A673 (cell line): ENCODE data around the gene AMMECR1. TPM values are rescaled to one million over a fixed set of nuclear protein-coding genes. Genes with fewer than 3 reads are reported as not detected.

Experiments
- BruUV-seq: library from RNA; stranded (reverse); fragments of 400-500 nt; replicated peaks from 2 replicates; lab custom pipeline; 2021; lab: Mats Ljungman, UMichigan
- CTCF ChIA-PET: fragments of 300-600 bp; sonication (Branson Sonifier 250); formaldehyde crosslinking; loops from one replicate; lab custom pipeline; 2022; ENCODE audit warnings: antibody characterized with exemption; lab: Charles Lee
- POLR2A ChIA-PET: fragments of 300-600 bp; sonication (Branson Sonifier 250); formaldehyde crosslinking; loops from one replicate; lab custom pipeline; 2022; ENCODE audit warnings: antibody characterized with exemption; ENCODE audit not compliant: low non-redundant PET; lab: Charles Lee
- DNase-seq: peaks from one replicate; pipeline ENCODE4 v3.0.0-alpha.2; 2015; ENCODE audit warnings: low spot score
- H3K27ac ChIP-seq: fragments of 200-600 bp; sonication (generic); 2 replicates; pipeline ENCODE4 v1.5.1; 2016; ENCODE audit warnings: mixed run types, low read depth, mild to moderate bottlenecking, mixed read lengths, antibody characterized with exemption, low read length; ENCODE audit not compliant: poor library complexity, severe bottlenecking
- H3K27me3 ChIP-seq: fragments of 200-600 bp; sonication (generic); replicated peaks from 2 replicates; pipeline ENCODE4 v1.6.1; 2017; ENCODE audit warnings: mixed run types, low read depth, mild to moderate bottlenecking, mixed read lengths, antibody characterized with exemption, low read length; ENCODE audit not compliant: insufficient read depth, poor library complexity
- H3K36me3 ChIP-seq: fragments of 200-600 bp; sonication (generic); 2 replicates; pipeline ENCODE4 v1.6.1; 2016; ENCODE audit warnings: mixed run types, mild to moderate bottlenecking, mixed read lengths, antibody characterized with exemption, low read length; ENCODE audit not compliant: insufficient read depth, poor library complexity, severe bottlenecking
- H3K4me1 ChIP-seq: fragments of 200-600 bp; sonication (generic); 2 replicates; pipeline ENCODE4 v1.6.1; 2017; ENCODE audit warnings: mixed run types, mild to moderate bottlenecking, mixed read lengths, antibody characterized with exemption, low read length; ENCODE audit not compliant: insufficient read depth, poor library complexity, severe bottlenecking
- H3K4me3 ChIP-seq: fragments of 200-600 bp; sonication (generic); 2 replicates; pipeline ENCODE4 v1.5.1; 2016; ENCODE audit warnings: low read depth, mixed run types, mild to moderate bottlenecking, mixed read lengths, low read length; ENCODE audit not compliant: poor library complexity, severe bottlenecking
- H3K9me3 ChIP-seq: fragments of 200-600 bp; sonication (generic); 2 replicates; pipeline ENCODE4 v1.6.1; 2016; ENCODE audit warnings: mixed run types, low read depth, mild to moderate bottlenecking, mixed read lengths, antibody characterized with exemption, low read length; ENCODE audit not compliant: poor library complexity, severe bottlenecking
- CTCF ChIP-seq: fragments of 300-800, 200-600 bp; sonication (generic); conservative IDR thresholded peaks from 2 replicates; pipeline ENCODE4 v1.5.1; 2017; ENCODE audit warnings: low read depth, mild to moderate bottlenecking, antibody characterized with exemption, low read length, moderate library complexity, mixed read lengths
- EZH2 ChIP-seq: fragments of 200-600 bp; sonication (generic); IDR thresholded peaks from 2 replicates; pipeline ENCODE4 v1.6.1; 2017; ENCODE audit warnings: borderline replicate concordance, low read depth, mild to moderate bottlenecking, mixed read lengths, antibody characterized with exemption, low read length; ENCODE audit not compliant: poor library complexity, severe bottlenecking
- intact Hi-C: fragments of 100-400 bp; cut with micrococcal nuclease; formaldehyde crosslinking; loops from one replicate; pipeline ENCODE4 v1.10.0; 2022; ENCODE audit not compliant: unreplicated experiment
- total RNA-seq: library from RNA; stranded (reverse); gene quantifications from 2 replicates; pipeline ENCODE4 v1.2.3, GENCODE V29; 2021

The AMMECR1 gene
- total RNA-seq, 1 experiment from 2014 or later = 13.0 TPM

GRCh38 chrX:110210417-110211139 lies 107.3 kb downstream of the AMMECR1 start:
- no peak for TF ChIP-seq CTCF
- no peak for TF ChIP-seq EZH2
- DNase-seq = no peak
- H3K4me1 ChIP-seq = peaks cover 22% of the 10 kb centered on the region
- ChIA-PET CTCF (interaction anchor here (1.5 kb wide), 1 partner anchor 50 kb away, joined by 4 read pairs; no protein-coding TSS in a partner anchor), POLR2A (interaction anchor here (0.5 kb wide), 1 partner anchor 54 kb away, joined by 4 read pairs; no protein-coding TSS in a partner anchor)
- intact Hi-C loops = no loop called here
- H3K36me3 ChIP-seq = no peaks in the 10 kb centered on the region
- H3K4me3 ChIP-seq = no peak overlapping the region
- no peak overlapping the region for H3K27ac ChIP-seq
- BruUV-seq = no TSS peak
- H3K9me3 ChIP-seq = no peaks in the 10 kb centered on the region
- no peaks in the 10 kb centered on the region for H3K27me3 ChIP-seq

GRCh38 chrX:110208092-110208491 lies 109.8 kb downstream of the AMMECR1 start:
- intact Hi-C loops = no loop called here
- no peak for TF ChIP-seq EZH2
- TF ChIP-seq CTCF = no peak
- POLR2A ChIA-PET = interaction anchor here (0.6 kb wide), 1 partner anchor 925 kb away, joined by 4 read pairs; no protein-coding TSS in a partner anchor
- CTCF ChIA-PET = no interaction called here
- Histone ChIP-seq H3K4me1 (peaks cover 21% of the 10 kb centered on the region), H3K27me3 (no peaks in the 10 kb centered on the region), H3K4me3 (no peak overlapping the region), H3K36me3 (no peaks in the 10 kb centered on the region), H3K27ac (no peak overlapping the region), H3K9me3 (no peaks in the 10 kb centered on the region)
- BruUV-seq = no TSS peak
- no peak for DNase-seq

GRCh38 chrX:110204986-110205385 lies 112.9 kb downstream of the AMMECR1 start:
- Histone ChIP-seq H3K4me1 (peaks cover 16% of the 10 kb centered on the region), H3K4me3 (no peak overlapping the region), H3K27ac (no peak overlapping the region), H3K27me3 (no peaks in the 10 kb centered on the region), H3K36me3 (no peaks in the 10 kb centered on the region), H3K9me3 (no peaks in the 10 kb centered on the region)
- BruUV-seq = no TSS peak
- TF ChIP-seq EZH2 (no peak), CTCF (no peak)
- ChIA-PET CTCF (no interaction called here), POLR2A (no interaction called here)
- intact Hi-C loops = no loop called here
- no peak for DNase-seq
